HCT116 (cell line): ENCODE data around the gene COBL. TPM values are rescaled to one million over a fixed set of nuclear protein-coding genes. Genes with fewer than 3 reads are reported as not detected.

Source experiments
- ATAC-seq: fragments of 200-7000 bp; cut with Tn5 transposase; 2 replicates; pipeline ENCODE4 v1.9.1; 2020; ENCODE audit warnings: mild to moderate bottlenecking, moderate library complexity
- BruUV-seq: library from RNA; stranded (reverse); fragments of 400-500 nt; replicated peaks from 2 replicates; lab custom pipeline; 2021; lab: Mats Ljungman, UMichigan
- CTCF ChIA-PET: fragments of 300-600 bp; sonication (Branson Sonifier 250); formaldehyde crosslinking; loops from one replicate; lab custom pipeline; 2021; ENCODE audit warnings: antibody characterized with exemption; lab: Charles Lee
- POLR2A ChIA-PET: fragments of 300-600, 350-600 bp; sonication (Branson Sonifier 250); formaldehyde crosslinking; loops from one replicate; lab custom pipeline; 2021; ENCODE audit warnings: antibody characterized with exemption; lab: Charles Lee
- RAD21 ChIA-PET, 2 experiments: fragments of 300-600 bp; sonication (Branson Sonifier 250); formaldehyde crosslinking; loops; one replicate each; lab custom pipeline; 2023; ENCODE audit warnings: low total read pairs in 2 of 2; ENCODE audit not compliant: uncharacterized antibody in 2 of 2, unreplicated experiment in 2 of 2, low non-redundant PET in 1 of 2; lab: Charles Lee
- DNase-seq: peaks from one replicate; pipeline ENCODE4 v3.0.0-alpha.2; 2010; ENCODE audit warnings: low read depth, low spot score
- H2AFZ ChIP-seq: fragments of 200-600 bp; shearing (Covaris generic), sonication (generic); 2 replicates; pipeline ENCODE4 v1.6.1; 2017; ENCODE audit warnings: low read depth, mixed run types, mixed read lengths, antibody characterized with exemption, low read length; ENCODE audit not compliant: poor library complexity, severe bottlenecking
- H3K27ac ChIP-seq: 2 replicates; pipeline ENCODE4 v1.5.1; 2012; ENCODE audit warnings: low read depth, low read length
- H3K27me3 ChIP-seq: fragments of 200-600 bp; sonication (generic); 2 replicates; pipeline ENCODE4 v1.6.1; 2016; ENCODE audit warnings: mixed run types, low read length, mixed read lengths; ENCODE audit not compliant: insufficient read depth
- H3K36me3 ChIP-seq, 2 experiments: fragments of 200-500 bp in 1 of 2; fragments of 200-600 bp in 1 of 2; sonication (Bioruptor generic) in 1 of 2; sonication (generic) in 1 of 2; 2 replicates each; pipeline versions ENCODE4 v1.5.1 to v1.6.1; 2014 to 2016; ENCODE audit warnings: low read length in 2 of 2, inconsistent platforms in 1 of 2, mixed read lengths in 1 of 2, mixed run types in 1 of 2; ENCODE audit not compliant: insufficient read depth in 2 of 2, control insufficient read depth in 1 of 2
- H3K4me1 ChIP-seq, 2 experiments: fragments of 200-600 bp in 1 of 2; sonication (generic) in 1 of 2; 2 replicates each; pipeline versions ENCODE4 v1.5.1 to v1.6.1; 2012 to 2017; ENCODE audit warnings: low read length in 2 of 2, inconsistent platforms in 1 of 2, mild to moderate bottlenecking in 1 of 2, mixed read lengths in 1 of 2, mixed run types in 1 of 2, moderate library complexity in 1 of 2; ENCODE audit not compliant: insufficient read depth in 2 of 2, control insufficient read depth in 1 of 2
- H3K4me2 ChIP-seq: fragments of 200-600 bp; sonication (generic); 2 replicates; pipeline ENCODE4 v1.6.1; 2017; ENCODE audit warnings: mixed run types, low read length, mixed read lengths
- H3K4me3 ChIP-seq, 2 experiments: fragments of 200-600 bp in 1 of 2; sonication (generic) in 1 of 2; replicated peaks in 1 of 2; 2 replicates each; pipeline ENCODE4 v1.5.1; 2011 to 2016; ENCODE audit warnings: low read length in 2 of 2, control low read depth in 1 of 2, low read depth in 1 of 2, mild to moderate bottlenecking in 1 of 2, mixed read lengths in 1 of 2, mixed run types in 1 of 2
- H3K79me2 ChIP-seq: fragments of 200-600 bp; sonication (generic); 2 replicates; pipeline ENCODE4 v1.6.1; 2017; ENCODE audit warnings: mild to moderate bottlenecking, mixed run types, low read length, moderate library complexity, mixed read lengths; ENCODE audit not compliant: insufficient read depth
- H3K9ac ChIP-seq: fragments of 200-600 bp; sonication (generic); 2 replicates; pipeline ENCODE4 v1.6.1; 2016; ENCODE audit warnings: low read length, mixed read lengths
- H3K9me2 ChIP-seq: fragments of 200-600 bp; sonication (generic), shearing (Covaris generic); 2 replicates; pipeline ENCODE4 v1.6.1; 2017; ENCODE audit warnings: mixed run types, mild to moderate bottlenecking, moderate library complexity; ENCODE audit not compliant: insufficient read depth
- H3K9me3 ChIP-seq, 2 experiments: fragments of 200-500 bp in 1 of 2; fragments of 200-600 bp in 1 of 2; sonication (Bioruptor generic) in 1 of 2; sonication (generic) in 1 of 2; 2 replicates each; pipeline ENCODE4 v1.6.1; 2014 to 2017; ENCODE audit warnings: low read length in 2 of 2, mixed read lengths in 2 of 2, inconsistent platforms in 1 of 2, low read depth in 1 of 2, mild to moderate bottlenecking in 1 of 2, mixed run types in 1 of 2, moderate library complexity in 1 of 2; ENCODE audit not compliant: control insufficient read depth in 1 of 2, insufficient read depth in 1 of 2
- H4K20me1 ChIP-seq: fragments of 200-600 bp; sonication (generic), shearing (Covaris generic); 2 replicates; pipeline ENCODE4 v1.6.1; 2017; ENCODE audit warnings: mixed run types, mild to moderate bottlenecking, moderate library complexity; ENCODE audit not compliant: insufficient read depth
- ATF3 ChIP-seq: IDR thresholded peaks from 2 replicates; pipeline ENCODE4 v1.6.1; 2012
- CBX3 ChIP-seq: IDR thresholded peaks from 2 replicates; pipeline ENCODE4 v1.6.1; 2012; ENCODE audit warnings: low read depth
- CEBPB ChIP-seq: IDR thresholded peaks from 2 replicates; pipeline ENCODE4 v1.6.1; 2012; ENCODE audit warnings: low read depth
- CTCF ChIP-seq, 3 experiments: fragments of 200-600 bp in 1 of 3; sonication (generic) in 1 of 3; IDR thresholded peaks in 2 of 3; conservative IDR thresholded peaks in 1 of 3; 2 replicates each; pipeline ENCODE4 v1.5.1; 2012 to 2017; ENCODE audit warnings: low read depth in 2 of 3, low read length in 2 of 3, antibody characterized with exemption in 1 of 3, borderline replicate concordance in 1 of 3, control low read depth in 1 of 3, mild to moderate bottlenecking in 1 of 3, mixed read lengths in 1 of 3, mixed run types in 1 of 3, moderate library complexity in 1 of 3; ENCODE audit not compliant: insufficient read depth in 1 of 3
- EGR1 ChIP-seq: IDR thresholded peaks from 2 replicates; pipeline ENCODE4 v1.6.1; 2012; ENCODE audit warnings: low read depth
- ELF1 ChIP-seq: IDR thresholded peaks from 2 replicates; pipeline ENCODE4 v1.6.1; 2012; ENCODE audit warnings: low read depth, borderline replicate concordance
- EZH2 ChIP-seq: fragments of 200-600 bp; sonication (generic); IDR thresholded peaks from 2 replicates; pipeline ENCODE4 v1.6.1; 2017; ENCODE audit warnings: antibody characterized with exemption, mixed run types
- EZH2phosphoT487 ChIP-seq: fragments of 200-600 bp; IDR thresholded peaks from 2 replicates; pipeline ENCODE4 v1.6.1; 2018; ENCODE audit warnings: antibody characterized with exemption, borderline replicate concordance
- FOSL1 ChIP-seq: IDR thresholded peaks from 2 replicates; pipeline ENCODE4 v1.6.1; 2012; ENCODE audit warnings: low read depth
- JUND ChIP-seq: IDR thresholded peaks from 2 replicates; pipeline ENCODE4 v1.6.1; 2012
- MAX ChIP-seq: IDR thresholded peaks from 2 replicates; pipeline ENCODE4 v1.6.1; 2012
- POLR2A ChIP-seq: IDR thresholded peaks from 2 replicates; pipeline ENCODE4 v1.7.0; 2011; ENCODE audit warnings: borderline replicate concordance; ENCODE audit not compliant: insufficient read depth, insufficient read length; ENCODE audit errors: extremely low read depth
- POLR2AphosphoS5 ChIP-seq: IDR thresholded peaks from 2 replicates; pipeline ENCODE4 v1.6.1; 2011; ENCODE audit warnings: mild to moderate bottlenecking, low read depth, low read length, moderate library complexity
- RAD21 ChIP-seq: IDR thresholded peaks from 2 replicates; pipeline ENCODE4 v1.6.1; 2012; ENCODE audit warnings: low read depth, mild to moderate bottlenecking
- REST ChIP-seq: IDR thresholded peaks from 2 replicates; pipeline ENCODE4 v1.6.1; 2012; ENCODE audit warnings: low read depth
- SIN3A ChIP-seq: IDR thresholded peaks from 2 replicates; pipeline ENCODE4 v1.6.1; 2012; ENCODE audit warnings: low read depth
- SP1 ChIP-seq: IDR thresholded peaks from 2 replicates; pipeline ENCODE4 v1.6.1; 2012; ENCODE audit warnings: low read depth
- ZBTB33 ChIP-seq: IDR thresholded peaks from 2 replicates; pipeline ENCODE4 v1.6.1; 2011; ENCODE audit warnings: mild to moderate bottlenecking, low read length, moderate library complexity; ENCODE audit not compliant: insufficient replicate concordance; ENCODE audit errors: extremely low read depth
- ZFX ChIP-seq: fragments of 450-650 bp; IDR thresholded peaks from 2 replicates; pipeline ENCODE4 v1.6.1; 2017
- ZNF274 ChIP-seq: fragments of 200-500 bp; sonication (Bioruptor generic); IDR thresholded peaks from 2 replicates; pipeline ENCODE4 v1.6.1; 2014; ENCODE audit warnings: mild to moderate bottlenecking, low read depth, low read length, inconsistent platforms
- intact Hi-C: fragments of 100-400 bp; cut with micrococcal nuclease; formaldehyde crosslinking; loops from 2 replicates; pipeline ENCODE4 v1.10.0; 2022
- total RNA-seq: library from RNA; stranded (reverse); gene quantifications from one replicate; pipeline ENCODE4 v1.2.1, GENCODE V29; 2021; ENCODE audit not compliant: unreplicated experiment

COBL gene
- total RNA-seq, 1 experiment from 2014 or later, result 19.3 TPM

- Histone ChIP-seq H3K4me3 (no peak overlapping the region), H3K4me2 (0 out of 2 replicates have a peak overlapping the region, but pooled peaks have one; percentile 18), H3K79me2 (no peaks in the 10 kb centered on the region), H3K9me2 (no peaks in the 10 kb centered on the region), H3K36me3 (no peaks in the 10 kb centered on the region), H3K27me3 (no peaks in the 10 kb centered on the region), H2AFZ (no peak overlapping the region), H3K9ac (no peak overlapping the region), H4K20me1 (no peaks in the 10 kb centered on the region), H3K9me3 (no peaks in the 10 kb centered on the region), H3K27ac (no peak overlapping the region), H3K4me1 (peaks cover 0 to 10% of the 10 kb centered on the region in 2 experiments; a peak in 2 of 4 replicates)
- ATAC-seq (peak; percentile 80), DNase-seq (peak; percentile 26)
- RAD21 ChIA-PET, result no interaction called here
- CTCF ChIA-PET, result no interaction called here
- intact Hi-C loops, result no loop called here
- BruUV-seq, result no TSS peak
- POLR2A ChIA-PET, result no interaction called here
- TF ChIP-seq FOSL1 (peak; percentile 76), EZH2phosphoT487 (no peak), EZH2 (no peak), POLR2A (no peak), SP1 (peak; percentile 34; the same call in 1 of the 2 replicates), CTCF (IDR thresholded peaks at IDR 0.05 in 2 of 3, conservative IDR thresholded peaks at IDR 0.05 in 1 of 3; ENCODE audit: borderline replicate concordance in 1 of 3, insufficient read depth in 1 of 3, low read depth in 2 of 3, low read length in 2 of 3) (no peak), CBX3 (0 out of 2 replicates have a peak, but pooled peaks have one; percentile 55), ATF3 (0 out of 2 replicates have a peak, but pooled peaks have one; percentile 26), CEBPB (peak; percentile 90), EGR1 (no peak), SIN3A (peak; percentile 41; the same call in 1 of the 2 replicates), MAX (peak; percentile 75), RAD21 (no peak), ZFX (no peak), REST (no peak), POLR2AphosphoS5 (no peak), ZBTB33 (no peak), ELF1 (no peak), JUND (peak; percentile 54), ZNF274 (no peak)
These were observed 193.1 kb downstream of the COBL start for GRCh38 chr7:51123322-51124019.
